ENCODE results near the gene TNRC18. TPM values are rescaled to one million over a fixed set of nuclear protein-coding genes. Genes with fewer than 3 reads are reported as not detected.

TNRC18 gene
- total and polyA plus RNA-seq, 9 of the 15 experiments (the other 6 are each of a cell fraction or from before 2014, with no cell fraction given): 0.03 to 43.2 (median 18.0) TPM

- CTCF ChIA-PET (ENCODE audit: low intra/inter-chr PET ratio): no interaction called here
Observed at GRCh38 chr7:5333121-5334045, 90.3 kb downstream of the TNRC18 start.

More at GRCh38 chr7:5333121-5334045, 90.3 kb downstream of the TNRC18 start:
- WGBS (ENCODE audit: insufficient coverage, low coverage, missing lambda C conversion rate): 89% methylated on average over 16 of the region's 32 CpGs
- H4K20me1 ChIP-seq (replicated peaks; ENCODE audit: control insufficient read depth, insufficient read depth, low read length): no peaks in the 10 kb centered on the region
- intact Hi-C loops (cut with micrococcal nuclease) (no loop called here), in situ Hi-C loops (cut with MboI) (no loop called here)
- no peak overlapping the region for H2AFZ ChIP-seq (ENCODE audit: low read depth, low read length)
- BruUV-seq (replicated peaks): no TSS peak
- H3K9me1 ChIP-seq (ENCODE audit: control insufficient read depth, insufficient read depth, low read length): no peaks in the 10 kb centered on the region
- H3K36me3 ChIP-seq (ENCODE audit: control insufficient read depth, insufficient read depth, low read length): peaks cover 10% of the 10 kb centered on the region; the same call in 1 of the 3 replicates
- no peaks in the 10 kb centered on the region for H3K79me2 ChIP-seq (ENCODE audit: control insufficient read depth, insufficient read depth, low read length)
- no peak overlapping the region for H3K4me3 ChIP-seq
- H3K9me3 ChIP-seq (replicated peaks; ENCODE audit: control insufficient read depth, insufficient read depth, low read depth, low read length): no peaks in the 10 kb centered on the region
- no peak overlapping the region for H3K27ac ChIP-seq (ENCODE audit: extremely low read depth, low read depth, low read length)
- H3K4me2 ChIP-seq (ENCODE audit: insufficient read depth, low read length): no peak overlapping the region
- peaks cover 2 to 3% of the 10 kb centered on the region in 2 experiments; a peak in 1 of 5 replicates for H3K4me1 ChIP-seq (replicated peaks in 1 of 2; ENCODE audit: control insufficient read depth in 2 of 2, insufficient read depth in 2 of 2, low read length in 2 of 2)
- TF ChIP-seq THAP7 (CRISPR knock-in tag; IDR thresholded peaks at IDR 0.05): no peak
- no peak for TF ChIP-seq HNRNPH1 (optimal IDR thresholded peaks at IDR 0.05; ENCODE audit: low read depth, low read length)
- TF ChIP-seq ZNF3 (CRISPR knock-in tag; IDR thresholded peaks at IDR 0.05): no peak
- TF ChIP-seq PCBP1 (IDR thresholded peaks at IDR 0.05; ENCODE audit: low read depth, low read length, poor library complexity, severe bottlenecking): no peak
- no peak for TF ChIP-seq CBX2 (IDR thresholded peaks at IDR 0.05; ENCODE audit: insufficient read depth, low read length, poor library complexity, severe bottlenecking)
- no peak for TF ChIP-seq CC2D1A (IDR thresholded peaks at IDR 0.05)
- no peak for TF ChIP-seq BMI1 (IDR thresholded peaks at IDR 0.05; ENCODE audit: low read length)
- TF ChIP-seq CSDE1 (IDR thresholded peaks at IDR 0.05): no peak
- TF ChIP-seq ATF2 (CRISPR knock-in tag; IDR thresholded peaks at IDR 0.05): no peak
- no peak for TF ChIP-seq ZFP1 (CRISPR knock-in tag; IDR thresholded peaks at IDR 0.05)
- TF ChIP-seq CCAR2 (IDR thresholded peaks at IDR 0.05; ENCODE audit: low read depth, low read length): no peak
- TF ChIP-seq ZNF512 (tag; IDR thresholded peaks at IDR 0.05): no peak
- no peak for TF ChIP-seq ATF7 (IDR thresholded peaks at IDR 0.05)
- no peak for TF ChIP-seq MCM5 (IDR thresholded peaks at IDR 0.05; ENCODE audit: low read depth)
- no peak for TF ChIP-seq ZNF239 (CRISPR knock-in tag; IDR thresholded peaks at IDR 0.05)
- no peak for TF ChIP-seq SP1 (CRISPR knock-in tag; IDR thresholded peaks at IDR 0.05)
- no peak for TF ChIP-seq ZNF395 (CRISPR knock-in tag; IDR thresholded peaks at IDR 0.05)
- no peak for DNase-seq (ENCODE audit: extremely low read depth in 1 of 4, low spot score in 3 of 4)
- FAIRE-seq: no peak
- POLR2A ChIA-PET: no interaction called here
- ATAC-seq: no peak
- H3K27me3 ChIP-seq (ENCODE audit: control insufficient read depth in 2 of 2, insufficient read depth in 2 of 2, low read length in 2 of 2): no peaks in the 10 kb centered on the region
- H3K9ac ChIP-seq (ENCODE audit: insufficient read depth in 1 of 2, low read depth in 2 of 2, low read length in 2 of 2): no peak overlapping the region; a peak in 1 of 4 replicates
